Measurements from ENCODE around the gene SCAPER. TPM values are rescaled to one million over a fixed set of nuclear protein-coding genes. Genes with fewer than 3 reads are reported as not detected.
A peak's percentile ranks its signal among the peaks of the same experiment; 100 is the strongest.
"Not testable (repeated sequence)": the region's sequence is repeated elsewhere in the genome, so short reads cannot be mapped to it uniquely, and the experiment has no call there.

The SCAPER gene
- total and polyA plus RNA-seq, 2 experiments from 2014 or later, result 27.0 to 35.7 TPM

DNA sequence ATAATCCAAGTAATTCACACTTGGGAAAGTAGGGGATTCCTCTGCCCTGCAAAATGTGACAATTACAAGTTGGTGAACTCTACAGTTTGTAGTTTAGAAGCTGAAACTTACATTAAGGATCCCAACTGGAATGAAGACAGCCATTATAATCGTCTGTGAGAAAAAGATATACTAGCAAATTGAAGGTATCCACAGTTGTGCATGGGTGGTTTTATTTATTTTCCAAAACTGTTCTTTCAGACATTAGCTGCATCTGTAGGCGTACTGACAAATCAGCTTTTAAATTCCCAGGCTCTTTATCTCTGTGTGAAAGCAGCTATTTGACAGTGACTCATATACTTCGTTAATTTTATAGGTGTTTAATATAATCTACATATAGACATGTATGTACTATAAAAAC lies 581.1 kb downstream of the SCAPER start:
- no peak overlapping the region for H3K4me3 ChIP-seq
- no peaks in the 10 kb centered on the region for H3K9me3 ChIP-seq (ENCODE audit: low read depth)
- H3K36me3 ChIP-seq, result no peaks in the 10 kb centered on the region
- no peak overlapping the region for H3K27ac ChIP-seq
- no peak for TF ChIP-seq CTCF (IDR thresholded peaks at IDR 0.05; ENCODE audit: low read depth, low read length)
- DNase-seq (ENCODE audit: low read depth in 1 of 2, low spot score in 1 of 2), result no peak
- peaks cover 18% of the 10 kb centered on the region for H3K27me3 ChIP-seq
- H3K4me1 ChIP-seq (ENCODE audit: low read depth), result peaks cover 4% of the 10 kb centered on the region

DNA sequence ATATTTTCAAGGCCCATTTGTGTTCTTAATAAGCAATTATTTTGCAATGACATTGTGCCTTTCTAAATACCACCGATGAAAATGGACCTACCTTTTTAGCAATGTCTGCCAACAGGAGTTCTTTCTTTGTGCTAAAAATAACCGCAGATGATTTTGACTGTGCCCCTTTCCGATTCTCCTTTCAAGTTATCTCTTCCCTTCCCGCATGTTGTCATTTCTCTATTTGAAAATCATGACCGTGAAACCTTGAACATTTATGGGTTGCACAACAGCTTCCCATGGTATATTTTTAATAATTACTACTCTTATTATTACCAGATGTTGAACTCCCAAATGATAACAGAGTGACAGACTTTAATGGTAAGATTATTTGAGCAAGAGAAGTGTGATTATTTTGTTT lies 583.5 kb downstream of the SCAPER start:
- H3K4me3 ChIP-seq, result no peak overlapping the region
- no peaks in the 10 kb centered on the region for H3K36me3 ChIP-seq
- H3K9me3 ChIP-seq (ENCODE audit: low read depth), result no peaks in the 10 kb centered on the region
- H3K4me1 ChIP-seq (ENCODE audit: low read depth), result peaks cover 4% of the 10 kb centered on the region
- TF ChIP-seq CTCF (IDR thresholded peaks at IDR 0.05; ENCODE audit: low read depth, low read length), result no peak
- DNase-seq (ENCODE audit: low read depth in 1 of 2, low spot score in 1 of 2), result no peak
- no peak overlapping the region for H3K27ac ChIP-seq
- peaks cover 18% of the 10 kb centered on the region for H3K27me3 ChIP-seq

DNA sequence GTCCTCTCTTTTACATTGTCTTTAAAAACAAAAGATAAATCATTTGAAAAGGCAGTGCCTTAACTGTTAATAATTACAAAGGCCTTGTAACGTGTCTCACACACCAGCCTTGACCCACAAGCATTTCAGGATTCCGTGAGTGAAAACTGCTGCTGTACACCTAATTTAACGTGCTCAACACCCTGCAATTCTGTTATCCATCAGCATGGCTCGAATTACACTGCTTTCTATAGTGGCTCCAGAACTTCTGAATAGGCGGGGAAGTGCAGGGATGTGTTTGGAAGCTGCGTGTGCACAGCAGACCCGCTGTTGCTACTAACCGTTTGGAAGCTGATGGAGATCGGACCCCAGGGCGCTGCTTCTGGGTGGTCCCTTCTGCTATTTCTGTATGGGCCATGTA lies 584.0 kb downstream of the SCAPER start:
- Histone ChIP-seq H3K36me3 (no peaks in the 10 kb centered on the region), H3K27me3 (peaks cover 18% of the 10 kb centered on the region), H3K9me3 (ENCODE audit: low read depth) (no peaks in the 10 kb centered on the region), H3K4me3 (no peak overlapping the region), H3K27ac (no peak overlapping the region), H3K4me1 (ENCODE audit: low read depth) (peaks cover 4% of the 10 kb centered on the region)
- DNase-seq (ENCODE audit: low read depth in 1 of 2, low spot score in 1 of 2), result peak in 1 of 2 donors; percentile 12
- no peak for TF ChIP-seq CTCF (IDR thresholded peaks at IDR 0.05; ENCODE audit: low read depth, low read length)

DNA sequence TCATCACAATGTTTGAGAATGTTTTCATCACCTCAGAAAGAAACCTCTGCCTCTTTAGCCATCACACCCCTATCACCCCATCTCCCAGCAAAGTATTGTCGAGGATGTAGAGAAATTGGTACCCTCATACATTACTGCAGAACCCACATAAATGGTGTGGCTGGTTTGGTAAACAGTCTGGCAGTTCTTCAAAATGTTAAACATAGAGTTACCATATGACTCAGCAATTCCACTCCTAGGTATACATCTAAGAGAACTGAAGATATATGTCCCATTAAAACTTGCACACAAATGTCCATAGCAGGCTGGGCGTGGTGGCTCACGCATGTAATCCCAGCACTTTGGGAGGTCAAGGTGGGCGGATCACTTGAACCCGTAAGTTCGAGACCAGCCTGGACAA lies 585.1 kb downstream of the SCAPER start:
- Histone ChIP-seq H3K36me3 (no peaks in the 10 kb centered on the region), H3K27me3 (peaks cover 18% of the 10 kb centered on the region), H3K9me3 (ENCODE audit: low read depth) (no peaks in the 10 kb centered on the region), H3K4me1 (ENCODE audit: low read depth) (peaks cover 4% of the 10 kb centered on the region), H3K4me3 (no peak overlapping the region), H3K27ac (no peak overlapping the region)
- no peak for TF ChIP-seq CTCF (IDR thresholded peaks at IDR 0.05; ENCODE audit: low read depth, low read length)
- no peak for DNase-seq (ENCODE audit: low read depth in 1 of 2, low spot score in 1 of 2)

DNA sequence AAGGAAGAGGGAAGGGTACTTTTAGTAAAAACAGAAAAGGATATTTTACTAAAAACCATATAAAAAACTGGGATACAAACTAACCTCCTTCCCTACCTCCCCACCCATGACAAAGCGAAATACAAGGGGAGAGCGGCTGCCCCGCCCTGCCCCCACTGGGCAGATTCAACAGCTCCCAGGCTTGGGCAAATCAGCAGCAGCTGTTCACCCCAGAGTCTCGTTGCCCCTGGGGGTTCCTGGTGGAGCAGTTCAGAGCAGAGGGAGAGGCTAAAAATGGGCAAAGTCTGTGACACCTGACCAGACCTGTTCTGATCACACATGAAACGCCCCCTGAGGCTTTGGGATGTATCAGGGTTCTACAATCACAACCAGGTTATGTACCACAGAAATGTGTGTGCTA lies 591.4 kb downstream of the SCAPER start:
- Histone ChIP-seq H3K27me3 (no peaks in the 10 kb centered on the region), H3K4me3 (no peak overlapping the region), H3K36me3 (no peaks in the 10 kb centered on the region), H3K9me3 (ENCODE audit: low read depth) (no peaks in the 10 kb centered on the region), H3K4me1 (ENCODE audit: low read depth) (no peaks in the 10 kb centered on the region), H3K27ac (no peak overlapping the region)
- no peak for DNase-seq (ENCODE audit: low read depth in 1 of 2, low spot score in 1 of 2)
- TF ChIP-seq CTCF (IDR thresholded peaks at IDR 0.05; ENCODE audit: low read depth, low read length), result no peak

DNA sequence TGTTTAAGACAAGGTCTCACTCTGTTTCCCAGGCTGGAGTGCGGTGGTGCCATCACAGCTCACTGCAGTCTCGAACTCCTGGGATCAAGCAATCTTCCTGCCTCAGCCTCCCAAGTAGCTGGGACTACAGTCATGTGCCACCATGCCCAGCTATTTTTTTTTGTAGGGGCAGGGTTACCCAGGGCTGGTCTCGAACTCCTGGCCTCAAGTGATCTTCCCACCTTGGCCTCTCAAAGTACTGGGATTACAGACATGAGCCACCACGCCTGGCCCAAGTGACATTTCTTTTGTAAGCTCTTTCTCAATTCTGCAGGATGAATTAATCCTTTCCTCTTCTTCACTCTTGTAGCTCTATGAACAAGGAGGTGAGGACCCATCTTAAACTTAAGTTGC lies 592.0 kb downstream of the SCAPER start:
- not testable (repeated sequence) for H3K4me1 ChIP-seq (ENCODE audit: low read depth); DNase-seq (ENCODE audit: low read depth in 1 of 2, low spot score in 1 of 2); H3K4me3 ChIP-seq; H3K9me3 ChIP-seq (ENCODE audit: low read depth); H3K27ac ChIP-seq; H3K36me3 ChIP-seq; H3K27me3 ChIP-seq
